DOHH2 (cell line): ENCODE measurements around the gene FAAP20.

Experiments used
- H3F3A ChIP-seq: fragments of 200-600 bp; sonication (generic), shearing (Covaris generic); 2 replicates; pipeline ENCODE4 v1.6.0; 2016; ENCODE audit warnings: antibody characterized with exemption, mild to moderate bottlenecking; ENCODE audit not compliant: control insufficient read depth, insufficient read depth
- H3K27ac ChIP-seq: fragments of 200-600 bp; sonication (generic); 2 replicates; pipeline ENCODE4 v1.5.1; 2014; ENCODE audit warnings: low read depth, mild to moderate bottlenecking, low read length, moderate library complexity
- H3K27me3 ChIP-seq: fragments of 200-600 bp; sonication (generic); 2 replicates; pipeline ENCODE4 v1.6.1; 2014; ENCODE audit warnings: mild to moderate bottlenecking, low read length, mixed read lengths; ENCODE audit not compliant: control insufficient read depth
- H3K36me3 ChIP-seq: fragments of 200-600 bp; sonication (generic); 2 replicates; pipeline ENCODE4 v1.6.1; 2014; ENCODE audit warnings: mild to moderate bottlenecking, low read length, moderate library complexity, mixed read lengths; ENCODE audit not compliant: control insufficient read depth
- H3K4me1 ChIP-seq: fragments of 200-600 bp; sonication (generic); 2 replicates; pipeline ENCODE4 v1.6.1; 2014; ENCODE audit warnings: mild to moderate bottlenecking, low read length, mixed read lengths; ENCODE audit not compliant: control insufficient read depth
- H3K4me2 ChIP-seq: fragments of 200-600 bp; sonication (generic); 2 replicates; pipeline ENCODE4 v1.6.0; 2014; ENCODE audit warnings: mild to moderate bottlenecking, low read length, moderate library complexity
- H3K4me3 ChIP-seq: fragments of 200-600 bp; sonication (generic); 2 replicates; pipeline ENCODE4 v1.5.1; 2014; ENCODE audit warnings: mild to moderate bottlenecking, low read length, mixed read lengths
- H3K79me2 ChIP-seq: fragments of 200-600 bp; sonication (generic); 2 replicates; pipeline ENCODE4 v1.6.1; 2014; ENCODE audit warnings: mild to moderate bottlenecking, low read length, mixed read lengths; ENCODE audit not compliant: control insufficient read depth
- H3K9me2 ChIP-seq: fragments of 200-600 bp; sonication (generic); replicated peaks from 2 replicates; pipeline ENCODE4 v1.6.1; 2014; ENCODE audit warnings: mild to moderate bottlenecking, low read length, mixed read lengths; ENCODE audit not compliant: control insufficient read depth
- H3K9me3 ChIP-seq: fragments of 200-600 bp; sonication (generic); 2 replicates; pipeline ENCODE4 v1.6.1; 2014; ENCODE audit warnings: antibody characterized with exemption, low read length, mixed read lengths; ENCODE audit not compliant: control insufficient read depth, insufficient read depth
- H4K20me1 ChIP-seq: fragments of 200-600 bp; sonication (generic); 2 replicates; pipeline ENCODE4 v1.6.0; 2014; ENCODE audit warnings: low read depth, mild to moderate bottlenecking, antibody characterized with exemption, low read length, moderate library complexity; ENCODE audit not compliant: control insufficient read depth, insufficient read depth
- EZH2phosphoT487 ChIP-seq: fragments of 200-600 bp; sonication (generic); IDR thresholded peaks from 2 replicates; pipeline ENCODE4 v1.6.1; 2017; ENCODE audit warnings: borderline replicate concordance, mild to moderate bottlenecking, antibody characterized with exemption, low read length, moderate library complexity, mixed read lengths
- TF ChIP-seq, protein P1 (sequence below): fragments of 200-600 bp; sonication (generic); IDR thresholded peaks from one replicate; pipeline ENCODE4 v1.5.1; 2014; ENCODE audit warnings: antibody characterized with exemption, mild to moderate bottlenecking, low read depth, low read length; ENCODE audit not compliant: poor library complexity, severe bottlenecking

The FAAP20 gene

DNA sequence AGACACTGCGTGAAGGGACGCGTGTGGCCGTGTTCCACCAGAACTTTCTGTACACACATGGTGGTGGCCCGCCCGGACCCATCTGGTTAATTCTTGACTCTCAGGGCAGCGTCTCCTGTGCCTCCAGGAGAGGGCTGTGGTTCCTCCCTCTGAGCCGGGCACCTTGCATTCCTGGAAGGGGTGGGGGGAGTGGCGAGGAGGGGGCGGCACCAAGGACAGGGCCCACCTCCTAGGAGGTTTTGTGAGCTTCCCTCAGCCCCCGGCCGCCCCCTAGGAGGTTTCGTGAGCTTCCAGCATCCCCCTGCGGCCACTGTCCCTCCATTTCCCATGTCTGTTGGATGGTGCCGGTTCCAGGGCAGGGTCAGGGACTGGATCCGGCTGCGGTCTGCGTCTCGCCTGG lies 28.9 kb downstream of the FAAP20 start:
- H3F3A ChIP-seq: no peaks in the 10 kb centered on the region
- no peaks in the 10 kb centered on the region for H3K9me2 ChIP-seq
- no peaks in the 10 kb centered on the region for H3K27me3 ChIP-seq
- H3K4me1 ChIP-seq: no peaks in the 10 kb centered on the region
- TF ChIP-seq EZH2phosphoT487: no peak
- H3K4me2 ChIP-seq: no peak overlapping the region
- no peaks in the 10 kb centered on the region for H3K79me2 ChIP-seq
- H3K4me3 ChIP-seq: no peak overlapping the region
- no peaks in the 10 kb centered on the region for H4K20me1 ChIP-seq
- H3K9me3 ChIP-seq: no peaks in the 10 kb centered on the region
- H3K36me3 ChIP-seq: no peaks in the 10 kb centered on the region
- no peak overlapping the region for H3K27ac ChIP-seq

DNA sequence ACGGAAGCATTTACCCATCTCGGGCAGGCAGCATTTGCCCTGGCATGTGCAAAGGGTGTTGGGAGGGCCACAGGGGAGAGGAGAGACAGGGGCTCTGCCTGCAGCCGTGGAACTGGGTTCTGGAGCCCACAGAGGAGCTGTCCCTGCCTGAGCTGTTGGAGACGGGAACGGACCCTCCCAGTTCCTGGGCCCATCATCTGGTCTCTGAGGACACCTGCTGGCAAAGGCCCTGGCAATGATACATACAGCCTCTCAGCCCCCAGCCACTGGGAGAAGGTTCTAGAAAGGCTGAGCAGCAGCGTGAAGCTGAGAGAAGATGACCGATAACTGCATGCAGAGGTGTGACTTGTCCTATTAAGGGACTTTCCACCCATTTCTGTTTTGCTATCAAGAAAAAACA lies 31.4 kb downstream of the FAAP20 start:
- no peaks in the 10 kb centered on the region for H3K4me1 ChIP-seq
- H3K4me3 ChIP-seq: no peak overlapping the region
- no peak for TF ChIP-seq EZH2phosphoT487
- TF ChIP-seq, protein P1, sequence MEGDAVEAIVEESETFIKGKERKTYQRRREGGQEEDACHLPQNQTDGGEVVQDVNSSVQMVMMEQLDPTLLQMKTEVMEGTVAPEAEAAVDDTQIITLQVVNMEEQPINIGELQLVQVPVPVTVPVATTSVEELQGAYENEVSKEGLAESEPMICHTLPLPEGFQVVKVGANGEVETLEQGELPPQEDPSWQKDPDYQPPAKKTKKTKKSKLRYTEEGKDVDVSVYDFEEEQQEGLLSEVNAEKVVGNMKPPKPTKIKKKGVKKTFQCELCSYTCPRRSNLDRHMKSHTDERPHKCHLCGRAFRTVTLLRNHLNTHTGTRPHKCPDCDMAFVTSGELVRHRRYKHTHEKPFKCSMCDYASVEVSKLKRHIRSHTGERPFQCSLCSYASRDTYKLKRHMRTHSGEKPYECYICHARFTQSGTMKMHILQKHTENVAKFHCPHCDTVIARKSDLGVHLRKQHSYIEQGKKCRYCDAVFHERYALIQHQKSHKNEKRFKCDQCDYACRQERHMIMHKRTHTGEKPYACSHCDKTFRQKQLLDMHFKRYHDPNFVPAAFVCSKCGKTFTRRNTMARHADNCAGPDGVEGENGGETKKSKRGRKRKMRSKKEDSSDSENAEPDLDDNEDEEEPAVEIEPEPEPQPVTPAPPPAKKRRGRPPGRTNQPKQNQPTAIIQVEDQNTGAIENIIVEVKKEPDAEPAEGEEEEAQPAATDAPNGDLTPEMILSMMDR: no peak
- H3K27me3 ChIP-seq: no peaks in the 10 kb centered on the region
- no peaks in the 10 kb centered on the region for H3K9me2 ChIP-seq
- H3F3A ChIP-seq: no peaks in the 10 kb centered on the region
- no peaks in the 10 kb centered on the region for H4K20me1 ChIP-seq
- no peaks in the 10 kb centered on the region for H3K79me2 ChIP-seq
- no peak overlapping the region for H3K4me2 ChIP-seq
- no peaks in the 10 kb centered on the region for H3K36me3 ChIP-seq
- H3K27ac ChIP-seq: no peak overlapping the region
- no peaks in the 10 kb centered on the region for H3K9me3 ChIP-seq

DNA sequence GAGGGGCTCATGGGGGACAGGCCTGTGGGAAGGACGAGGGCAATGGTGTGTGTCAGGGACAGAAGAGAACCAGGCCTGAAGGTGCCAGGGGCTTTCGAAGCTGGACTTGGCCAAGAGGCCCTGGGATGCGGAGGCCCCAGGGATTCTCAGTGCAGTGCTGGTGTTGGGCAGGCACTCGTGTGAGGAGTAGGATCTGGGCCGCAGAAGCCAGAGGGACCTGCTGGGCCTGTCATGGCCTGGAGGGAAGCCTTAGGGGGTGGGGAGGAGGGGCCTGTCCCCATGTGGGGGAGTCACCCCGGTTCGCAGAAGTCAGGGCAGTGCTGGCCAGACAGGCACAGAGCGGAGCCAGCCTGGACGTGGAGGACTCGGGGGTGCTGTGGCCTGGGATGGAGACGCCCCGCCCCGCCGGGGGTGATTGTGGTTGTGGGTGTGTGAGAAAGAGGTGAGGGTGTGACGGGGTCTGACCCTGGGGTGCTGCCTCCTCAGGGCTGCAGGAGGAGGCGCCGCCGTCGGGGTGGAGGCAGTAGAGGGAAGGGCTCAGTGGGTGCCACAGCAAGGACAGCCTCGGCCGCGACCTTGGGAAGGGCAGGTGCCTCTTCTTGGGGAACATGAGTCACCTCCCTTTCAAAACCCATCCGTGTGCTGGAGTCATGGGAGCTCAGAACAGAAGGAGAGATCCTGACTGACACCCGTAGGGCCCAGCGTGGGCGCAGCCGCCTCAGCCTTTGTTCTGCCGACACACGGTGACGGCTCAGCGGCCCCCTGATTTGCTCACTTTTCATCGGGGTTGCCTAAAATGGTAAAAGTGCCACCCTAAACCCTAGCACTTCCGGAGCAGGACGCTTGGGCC lies 33.9 kb downstream of the FAAP20 start:
- no peaks in the 10 kb centered on the region for H3K9me3 ChIP-seq
- H3K27me3 ChIP-seq: no peaks in the 10 kb centered on the region
- no peak overlapping the region for H3K4me2 ChIP-seq
- no peaks in the 10 kb centered on the region for H4K20me1 ChIP-seq
- H3K27ac ChIP-seq: no peak overlapping the region
- H3K4me3 ChIP-seq: no peak overlapping the region
- H3K4me1 ChIP-seq: no peaks in the 10 kb centered on the region
- TF ChIP-seq, protein P1: no peak
- no peak for TF ChIP-seq EZH2phosphoT487
- no peaks in the 10 kb centered on the region for H3K9me2 ChIP-seq
- no peaks in the 10 kb centered on the region for H3K36me3 ChIP-seq
- H3K79me2 ChIP-seq: no peaks in the 10 kb centered on the region
- H3F3A ChIP-seq: no peaks in the 10 kb centered on the region

DNA sequence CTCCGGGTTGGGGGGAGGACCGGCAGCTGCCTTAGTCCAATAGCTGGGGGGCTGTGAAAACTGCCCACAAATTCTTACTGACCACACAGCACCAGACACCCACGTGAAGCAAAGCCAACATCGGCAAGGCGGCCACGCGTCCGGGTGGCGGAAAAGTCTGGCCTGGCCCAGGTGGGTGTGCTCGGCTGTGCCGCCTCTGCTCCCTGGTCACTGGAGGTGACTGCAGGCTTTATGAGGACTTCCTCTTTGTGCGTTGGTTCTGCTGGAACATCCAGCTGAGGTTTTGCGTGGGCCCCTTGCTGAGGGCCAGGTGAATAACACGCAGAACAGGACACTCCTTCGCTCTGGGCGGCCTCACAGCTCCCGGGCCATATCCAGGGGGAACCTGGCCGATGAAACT lies 35.4 kb downstream of the FAAP20 start:
- H3K36me3 ChIP-seq: no peaks in the 10 kb centered on the region
- H3F3A ChIP-seq: no peaks in the 10 kb centered on the region
- TF ChIP-seq EZH2phosphoT487: no peak
- TF ChIP-seq, protein P1: no peak
- H3K9me3 ChIP-seq: no peaks in the 10 kb centered on the region
- H4K20me1 ChIP-seq: no peaks in the 10 kb centered on the region
- no peak overlapping the region for H3K4me2 ChIP-seq
- no peaks in the 10 kb centered on the region for H3K9me2 ChIP-seq
- no peak overlapping the region for H3K27ac ChIP-seq
- no peaks in the 10 kb centered on the region for H3K79me2 ChIP-seq
- H3K4me1 ChIP-seq: no peaks in the 10 kb centered on the region
- no peaks in the 10 kb centered on the region for H3K27me3 ChIP-seq
- H3K4me3 ChIP-seq: no peak overlapping the region
